GM18499 (cell line): Measurements from ENCODE around the gene RBPJ.

Experiments
- ATAC-seq: cut with Tn5 transposase; IDR thresholded peaks from one replicate; pipeline ENCODE4 v1.9.1; 2021; ENCODE audit warnings: moderate number of reproducible peaks; ENCODE audit not compliant: insufficient read depth, unreplicated experiment

Gene RBPJ

GRCh38 chr4:26451597-26451996, 130.8 kb downstream of the RBPJ start:
- no peak for ATAC-seq

DNA sequence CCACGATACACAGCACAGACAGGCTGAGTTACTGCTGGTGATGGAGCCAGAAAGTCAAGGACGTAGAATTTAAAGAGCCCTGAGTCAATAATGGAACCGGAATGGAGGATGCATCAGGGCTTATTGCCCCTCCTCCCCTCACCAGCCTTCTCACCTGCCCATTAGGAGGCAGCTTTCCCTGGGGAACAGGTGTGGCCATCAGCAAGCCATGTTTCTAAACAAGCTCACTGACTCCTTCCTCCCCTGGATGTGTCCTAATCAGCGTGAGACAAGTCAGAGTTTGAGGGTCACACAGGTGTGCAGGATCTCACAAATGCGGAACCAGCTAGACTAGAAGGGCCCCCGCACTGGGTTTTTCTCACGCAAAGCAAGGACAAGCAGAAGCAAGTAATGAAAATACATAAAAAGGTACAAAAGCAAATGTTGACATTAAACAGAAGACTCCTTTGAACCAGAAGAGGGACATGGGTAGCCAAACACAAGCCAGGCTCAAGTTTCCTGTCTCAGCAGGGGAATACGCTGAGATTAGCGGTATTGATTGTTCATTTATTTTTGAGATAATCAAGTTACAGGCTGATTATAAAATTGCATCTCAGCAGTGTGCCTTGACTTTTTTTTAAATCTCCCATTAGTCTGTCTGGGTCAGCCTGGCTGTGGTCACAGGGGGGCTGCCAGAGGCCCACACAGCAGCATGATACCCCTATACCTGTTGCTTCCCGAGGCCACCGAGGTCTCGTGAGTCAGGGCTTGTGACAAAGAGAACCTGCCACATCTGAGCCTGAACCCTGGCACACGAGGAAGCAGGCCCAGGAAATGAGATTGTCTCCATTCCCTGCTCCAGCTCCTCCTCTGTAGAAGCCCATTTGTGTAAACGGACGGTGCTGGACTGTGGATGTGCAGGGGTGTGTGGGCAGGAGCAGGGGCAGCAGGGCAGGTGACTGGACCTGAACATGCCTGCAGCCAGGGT, 132.0 kb downstream of the RBPJ start:
- ATAC-seq: no peak

DNA sequence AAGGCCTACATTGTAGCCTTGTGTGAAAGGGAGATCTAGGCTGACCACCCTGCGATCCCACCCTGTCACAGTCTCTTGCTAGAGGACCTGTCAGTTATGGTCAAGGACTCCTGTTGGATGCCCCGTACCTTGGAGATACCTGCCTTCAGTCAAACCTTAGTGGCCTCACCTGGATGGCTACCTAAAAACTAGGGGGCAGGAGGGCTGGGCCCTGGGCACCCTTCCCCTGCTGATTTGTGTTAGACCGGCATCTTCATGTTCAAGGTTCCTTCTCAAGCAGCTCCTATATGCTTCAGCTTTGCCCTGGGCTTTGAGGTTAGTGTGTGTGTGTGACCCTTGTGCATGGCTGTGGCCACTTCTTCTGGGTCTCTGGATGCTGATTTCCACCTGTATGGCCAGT, 134.1 kb downstream of the RBPJ start:
- ATAC-seq: no peak

GRCh38 chr4:26455571-26455970, 134.8 kb downstream of the RBPJ start:
- ATAC-seq: no peak

GRCh38 chr4:26457412-26457811, 136.6 kb downstream of the RBPJ start:
- ATAC-seq: no peak

DNA sequence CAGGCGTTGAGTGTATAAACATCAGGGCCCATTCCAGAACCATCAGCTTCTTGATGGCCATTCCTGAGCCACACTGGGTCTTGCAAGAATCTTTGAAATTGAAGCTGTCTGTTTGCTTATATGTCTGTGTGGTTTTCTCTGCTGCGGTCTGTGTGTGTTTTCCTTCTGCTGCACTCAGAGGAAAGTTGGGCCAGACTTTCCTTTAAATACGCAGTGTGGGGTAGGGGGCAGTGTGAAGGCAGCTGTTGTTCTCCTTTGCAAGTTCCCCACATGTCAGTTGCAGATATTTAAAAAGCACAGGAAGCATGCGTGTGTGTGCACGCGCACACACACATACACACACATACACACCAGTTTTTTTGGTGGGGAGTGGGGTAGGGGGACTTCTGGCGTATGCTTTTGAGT, 137.3 kb downstream of the RBPJ start:
- no peak for ATAC-seq

GRCh38 chr4:26459054-26459755, 138.4 kb downstream of the RBPJ start:
- ATAC-seq: no peak

DNA sequence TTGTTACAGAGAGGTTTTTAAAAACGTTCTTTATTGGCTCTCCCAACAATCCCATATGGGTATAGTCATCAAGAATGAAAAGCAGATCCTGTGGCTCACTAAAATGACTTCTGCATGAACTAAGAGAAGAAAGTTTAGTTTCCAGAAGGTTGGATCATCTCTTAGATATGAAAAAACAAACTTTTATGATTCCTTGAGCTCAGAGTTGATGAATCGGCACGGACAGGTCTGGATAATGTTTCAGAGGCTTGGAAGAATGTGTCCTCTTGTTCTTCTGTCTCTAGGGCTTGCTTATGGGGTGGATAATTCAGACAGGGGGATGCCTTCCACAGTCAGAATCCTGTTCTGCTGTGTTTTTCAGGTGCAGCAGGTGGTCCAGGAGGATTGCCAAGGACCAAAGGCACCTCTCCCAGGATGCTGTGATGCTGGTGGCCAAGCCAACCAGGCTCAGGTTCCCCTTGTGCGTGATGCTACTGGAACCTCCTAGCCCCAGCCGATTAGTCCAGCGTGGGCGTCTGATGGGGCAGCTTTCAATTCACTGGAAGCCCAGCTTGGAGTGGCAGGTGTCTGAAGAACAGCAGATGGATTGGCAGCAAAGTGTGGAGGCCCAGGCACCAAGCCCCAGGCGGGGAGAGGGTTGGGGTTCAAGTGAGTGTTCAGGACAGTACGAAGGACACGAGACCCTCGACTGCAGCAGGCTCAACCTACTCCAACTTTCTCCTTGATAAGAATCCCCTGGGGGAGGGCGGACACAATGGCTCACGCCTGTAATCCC, 139.1 kb downstream of the RBPJ start:
- ATAC-seq: no peak

DNA sequence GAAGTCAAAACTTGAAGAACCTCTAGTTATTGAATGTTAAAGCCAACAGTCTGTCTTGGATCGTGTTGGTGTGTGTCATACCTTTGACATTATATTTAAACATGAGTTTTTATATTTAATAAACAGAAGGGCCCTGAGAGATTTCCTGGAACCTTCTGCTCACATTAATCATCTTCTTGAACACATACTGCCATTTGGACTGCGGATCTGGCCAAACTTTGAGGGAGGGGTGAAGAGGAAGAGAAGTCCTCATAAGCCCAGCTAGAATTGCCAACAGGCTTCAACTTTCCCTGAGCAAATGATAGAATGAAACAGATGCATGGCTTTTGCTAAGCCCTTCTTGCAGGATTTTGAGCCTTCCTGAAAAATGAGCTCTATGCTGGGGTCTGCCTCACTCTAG, 142.1 kb downstream of the RBPJ start:
- ATAC-seq: no peak

- ATAC-seq: no peak
These were observed 142.6 kb downstream of the RBPJ start for GRCh38 chr4:26463386-26463785.

- no peak for ATAC-seq
These were observed 143.7 kb downstream of the RBPJ start for GRCh38 chr4:26464420-26465095.

DNA sequence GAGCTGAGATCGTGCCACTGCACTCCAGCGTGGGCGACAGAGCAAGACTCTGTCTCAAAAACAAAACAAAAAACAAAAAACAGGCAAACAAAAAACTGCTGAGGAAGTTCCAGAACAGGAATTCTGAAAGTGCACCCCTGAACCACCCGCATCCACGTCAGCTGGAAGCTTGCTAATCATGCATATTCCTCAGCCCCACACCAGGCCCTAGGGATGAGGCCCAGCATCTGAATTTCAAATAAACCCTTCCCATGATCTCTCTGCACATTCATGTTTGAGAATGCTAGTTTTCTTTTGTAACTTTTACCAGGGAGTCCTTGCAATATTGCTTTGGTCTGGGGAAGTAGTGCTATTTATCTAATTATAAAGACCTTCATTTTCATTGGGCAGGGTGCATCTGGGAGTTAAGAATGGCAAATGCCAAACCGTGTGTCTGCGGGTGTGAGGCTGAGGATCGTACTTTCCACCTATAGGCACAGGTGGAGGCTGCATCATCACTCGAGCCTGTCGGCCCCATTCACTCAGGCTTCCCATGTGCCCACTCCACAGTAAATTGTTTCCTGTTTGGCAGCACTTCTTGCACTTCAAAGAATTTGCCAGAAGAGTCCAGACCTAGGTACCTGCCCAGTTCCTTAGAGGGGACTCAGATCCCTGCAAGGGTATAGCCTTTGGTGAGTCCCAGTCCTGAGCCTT, 145.9 kb downstream of the RBPJ start:
- no peak for ATAC-seq

DNA sequence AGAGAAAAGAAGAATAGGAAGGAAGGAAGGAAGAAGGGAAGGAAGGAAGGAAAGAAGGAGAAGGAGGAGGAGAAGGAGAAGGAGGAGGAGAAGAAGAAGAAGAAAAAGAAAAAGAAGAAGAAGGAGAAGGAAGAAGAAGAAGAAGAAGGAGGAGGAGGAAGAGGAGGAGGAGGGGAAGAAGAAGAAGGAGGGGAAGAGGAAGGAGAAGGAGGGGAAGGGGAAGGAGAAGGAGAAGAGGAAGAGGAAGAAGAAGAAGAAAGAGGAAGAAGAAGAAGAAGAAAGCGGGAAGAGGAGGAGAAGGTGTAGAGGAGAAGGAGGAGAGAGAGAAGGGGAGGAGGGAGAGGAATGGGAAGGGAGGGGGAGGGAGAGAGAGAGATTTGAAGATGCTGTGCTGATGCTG, 146.9 kb downstream of the RBPJ start:
- ATAC-seq: no peak

DNA sequence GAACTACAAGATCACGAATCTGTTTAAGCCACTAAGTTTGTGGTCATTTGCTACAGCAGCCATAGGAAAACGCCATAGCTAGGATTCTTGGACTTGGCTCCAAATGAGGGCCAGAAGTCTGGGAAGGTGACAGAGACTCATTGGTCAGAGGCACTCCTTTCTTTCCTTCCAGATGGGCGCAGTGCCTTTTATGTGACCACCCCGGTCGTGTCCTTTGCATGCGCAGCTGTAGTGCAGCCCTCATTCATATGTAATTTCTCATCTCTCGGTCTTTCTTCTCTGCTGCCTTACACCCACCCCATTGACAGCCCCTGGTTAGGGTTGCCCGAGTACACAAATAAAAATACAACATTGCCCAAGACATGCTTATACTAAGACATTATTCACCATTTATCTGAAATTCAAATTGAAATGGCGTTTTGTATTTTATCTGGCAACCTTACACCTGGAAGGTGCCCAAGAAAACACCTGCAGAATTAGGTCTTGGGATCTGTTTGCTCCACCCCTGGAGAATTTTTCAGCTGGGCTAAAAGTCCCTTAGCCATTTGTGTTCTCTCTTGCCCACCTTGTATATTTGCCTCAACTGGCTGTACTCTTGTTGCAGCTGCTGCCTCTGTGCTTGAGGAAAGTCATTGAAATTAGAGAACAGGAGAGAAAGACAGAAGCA, 147.6 kb downstream of the RBPJ start:
- ATAC-seq: no peak

DNA sequence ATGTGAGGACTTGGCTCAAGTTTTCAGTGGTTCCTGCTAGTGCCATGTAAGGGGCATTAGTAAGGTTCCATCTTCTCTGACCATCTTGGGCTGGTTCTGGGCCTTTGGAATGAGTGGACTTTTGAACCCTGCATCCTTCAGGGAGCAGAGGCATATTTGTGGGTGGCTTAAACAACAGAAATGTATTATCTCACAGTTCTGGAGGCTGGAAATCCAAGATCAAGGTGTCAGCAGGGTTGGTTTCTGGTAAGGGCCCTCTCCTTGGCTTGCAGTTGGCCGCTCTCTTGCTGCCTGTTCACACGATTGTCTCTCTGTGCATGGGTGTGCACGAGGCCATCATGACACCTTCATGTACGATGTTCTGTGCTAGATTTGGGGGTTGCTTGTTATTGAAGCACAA, 148.2 kb downstream of the RBPJ start:
- ATAC-seq: no peak

DNA sequence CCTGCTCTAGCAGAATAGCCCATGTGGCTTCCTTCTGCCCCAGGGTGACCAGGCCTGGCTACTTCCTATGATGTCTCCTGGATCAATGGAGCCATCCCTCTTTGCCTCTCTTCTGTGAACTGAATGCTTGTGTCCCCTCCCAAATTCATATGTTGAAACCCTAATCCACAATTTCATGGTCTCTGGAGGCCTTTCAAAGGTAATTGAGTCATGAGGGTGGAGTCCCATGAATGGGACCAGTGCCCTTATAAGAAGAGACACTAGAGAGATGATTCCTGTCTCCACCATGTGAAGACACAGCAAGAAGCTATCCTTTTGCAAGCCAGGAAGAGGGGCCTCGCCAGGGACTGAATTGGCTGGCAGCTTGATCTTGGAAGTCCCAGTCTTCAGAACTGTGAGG, 151.1 kb downstream of the RBPJ start:
- no peak for ATAC-seq

GRCh38 chr4:26473893-26474292, 153.1 kb downstream of the RBPJ start:
- no peak for ATAC-seq

DNA sequence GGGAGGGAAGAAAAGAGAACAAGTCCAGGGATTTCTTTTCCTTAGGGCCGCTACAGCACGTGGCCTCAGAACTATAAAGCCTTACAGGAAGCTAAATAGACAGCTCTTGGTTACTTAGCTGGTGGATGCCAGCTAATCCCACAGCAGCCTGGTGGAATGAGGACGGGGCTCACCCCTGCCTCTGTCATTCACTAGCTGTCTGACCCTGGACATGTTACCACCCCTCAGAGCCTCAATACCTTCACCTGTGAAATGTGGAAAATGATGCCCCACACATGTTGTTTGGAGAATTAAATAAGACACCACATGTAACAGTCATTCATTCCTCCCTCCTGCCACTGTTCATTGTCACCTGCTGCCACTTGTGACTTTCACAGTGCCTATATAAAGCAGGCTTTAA, 153.7 kb downstream of the RBPJ start:
- no peak for ATAC-seq

DNA sequence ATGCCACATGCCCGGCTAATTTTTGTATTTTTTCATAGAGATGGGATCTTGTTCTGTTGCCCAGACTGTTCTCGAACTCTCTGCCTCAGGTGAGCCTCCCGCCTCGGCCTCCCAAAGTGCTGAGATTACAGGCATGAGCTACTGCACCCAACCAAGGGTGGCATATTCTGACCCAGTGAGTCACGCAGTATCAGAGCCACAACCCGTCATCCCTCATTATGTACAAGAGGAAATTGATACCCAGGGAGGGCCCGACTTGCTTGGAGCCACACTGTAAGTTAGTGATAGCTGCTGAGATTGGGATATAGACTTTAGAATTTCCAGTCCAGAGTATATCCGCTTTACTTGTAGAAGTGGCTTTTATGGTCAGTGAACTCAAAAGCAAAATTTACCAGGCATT, 154.9 kb downstream of the RBPJ start:
- no peak for ATAC-seq
